GM18868 (cell line): ENCODE results near the gene SRI.
"Not testable (repeated sequence)": the region's sequence is repeated elsewhere in the genome, so short reads cannot be mapped to it uniquely, and the experiment has no call there.

Experiments
- ATAC-seq: cut with Tn5 transposase; IDR thresholded peaks from one replicate; pipeline ENCODE4 v1.9.1; 2021; ENCODE audit warnings: mild to moderate bottlenecking, moderate library complexity; ENCODE audit not compliant: unreplicated experiment

Gene SRI, protein sequence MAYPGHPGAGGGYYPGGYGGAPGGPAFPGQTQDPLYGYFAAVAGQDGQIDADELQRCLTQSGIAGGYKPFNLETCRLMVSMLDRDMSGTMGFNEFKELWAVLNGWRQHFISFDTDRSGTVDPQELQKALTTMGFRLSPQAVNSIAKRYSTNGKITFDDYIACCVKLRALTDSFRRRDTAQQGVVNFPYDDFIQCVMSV

GRCh38 chr7:88219781-88220747, at the start of gene SRI:
SRI (minus strand) TSS chr7:88220038; CDS start chr7:88220026, 12 bp downstream.
- peak; percentile 75 for ATAC-seq

DNA sequence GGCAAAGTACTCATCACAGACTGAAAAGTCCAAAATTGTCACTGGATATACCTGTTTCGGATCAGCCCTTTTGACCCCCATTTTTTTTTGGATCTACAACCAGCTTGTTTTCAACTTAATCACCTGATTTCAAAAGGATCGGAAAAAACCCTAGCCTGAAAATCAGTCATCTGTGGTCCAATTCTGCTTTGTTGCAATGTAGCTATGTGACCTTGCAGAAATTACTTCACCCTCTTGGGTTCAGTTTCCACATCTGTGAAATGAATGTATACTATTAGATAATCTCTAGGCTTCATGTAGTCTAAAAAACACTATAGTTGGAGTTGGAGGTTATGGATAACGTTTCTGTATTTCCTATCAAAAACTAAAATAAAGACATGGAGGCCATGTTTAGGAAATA, 49.7 kb upstream of the SRI start:
- no peak for ATAC-seq

DNA sequence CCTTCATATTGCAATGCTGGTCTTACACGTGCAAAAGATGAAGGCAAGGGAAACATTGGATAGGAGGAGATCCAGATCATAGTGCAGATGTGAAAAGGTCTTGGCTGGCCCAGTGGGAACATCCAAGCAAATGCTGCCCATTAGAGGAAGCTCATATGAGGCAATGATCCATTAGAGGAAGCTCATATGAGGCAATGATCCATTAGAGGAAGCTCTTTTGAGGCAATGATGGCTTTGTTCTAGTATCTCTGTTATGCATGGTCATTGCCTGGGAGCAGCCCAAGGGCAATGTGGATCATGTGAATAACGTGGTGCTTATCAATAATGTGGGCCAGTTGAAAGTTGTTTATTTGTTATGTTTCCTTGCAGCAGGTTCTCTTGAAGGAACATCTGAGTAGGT, 49.0 kb upstream of the SRI start:
- no peak for ATAC-seq

- no peak for ATAC-seq
Observed at GRCh38 chr7:88268051-88268450, 48.2 kb upstream of the SRI start.

GRCh38 chr7:88267421-88267820, 47.6 kb upstream of the SRI start:
- no peak for ATAC-seq

- ATAC-seq, result not testable (repeated sequence)
Observed at GRCh38 chr7:88264987-88265386, 45.1 kb upstream of the SRI start.

GRCh38 chr7:88262562-88262961, 42.7 kb upstream of the SRI start:
- ATAC-seq, result no peak

DNA sequence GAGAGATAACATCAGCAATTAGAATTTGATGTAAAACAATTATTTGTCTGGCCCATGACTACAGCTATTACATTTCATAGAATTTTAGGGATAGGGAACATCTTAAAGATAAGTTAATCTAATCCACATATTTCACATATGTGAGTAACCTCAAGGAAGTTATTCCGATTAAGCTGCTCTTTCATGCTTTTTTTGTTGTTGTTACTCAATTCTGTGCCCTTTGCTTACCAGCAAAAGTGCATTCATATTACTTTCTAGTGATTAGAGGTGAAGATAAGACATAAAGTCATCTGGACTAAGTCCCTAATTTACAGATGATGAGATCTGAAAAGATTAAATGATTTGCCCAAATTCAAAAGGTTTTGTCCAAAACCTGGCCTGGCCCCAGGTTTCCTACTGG, 40.9 kb upstream of the SRI start:
- ATAC-seq, result no peak

DNA sequence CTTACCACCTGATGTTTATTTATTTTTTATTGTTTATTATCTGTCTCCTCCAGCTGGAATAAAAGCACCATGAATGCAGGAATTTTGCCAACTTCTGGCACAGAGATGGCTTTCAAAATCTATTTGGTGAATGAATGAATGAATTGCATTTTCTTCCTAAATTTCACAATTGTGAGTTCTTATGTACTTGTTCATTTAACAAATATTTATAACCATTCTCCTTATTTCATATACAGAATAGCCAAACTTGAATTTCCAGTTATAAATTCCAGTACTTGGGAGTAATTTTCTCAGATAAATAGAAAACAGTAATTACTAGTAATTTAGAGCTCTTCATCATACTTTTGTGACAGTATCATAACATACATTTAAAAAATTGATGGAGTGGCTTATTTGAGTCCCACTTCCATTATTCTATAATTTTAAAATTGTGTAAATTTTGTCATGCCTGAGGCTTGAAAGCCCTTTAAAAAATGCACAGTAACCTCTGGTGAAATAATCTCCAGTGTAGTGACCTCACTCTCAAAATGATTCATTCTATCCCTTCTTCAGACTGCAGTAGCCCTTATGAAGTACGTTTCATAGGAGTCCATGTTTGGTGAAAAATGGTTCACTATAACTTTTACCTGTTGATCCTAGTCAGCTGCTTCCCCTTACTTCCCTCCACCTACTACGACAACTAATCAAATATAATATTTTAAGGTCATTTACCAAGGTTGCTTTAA, 40.0 kb upstream of the SRI start:
- ATAC-seq, result no peak

DNA sequence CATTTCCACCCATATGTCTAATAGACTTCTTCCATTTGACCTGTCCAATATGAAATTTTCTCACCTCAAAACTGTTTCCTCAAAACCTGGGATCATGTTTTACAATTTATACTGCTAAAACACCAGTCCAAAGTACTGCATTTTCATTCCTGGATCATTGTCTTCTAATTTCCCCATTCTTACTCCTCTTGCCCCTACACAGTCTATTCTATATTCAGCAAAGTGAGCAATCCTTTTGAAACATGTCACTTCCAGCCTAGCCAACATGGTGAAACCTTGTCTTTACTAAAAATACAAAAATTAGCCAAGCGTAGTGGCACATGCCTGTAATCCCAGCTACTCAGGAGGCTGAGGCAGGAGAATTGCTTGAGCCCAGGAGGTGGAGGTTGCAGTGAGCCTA, 38.5 kb upstream of the SRI start:
- not testable (repeated sequence) for ATAC-seq

DNA sequence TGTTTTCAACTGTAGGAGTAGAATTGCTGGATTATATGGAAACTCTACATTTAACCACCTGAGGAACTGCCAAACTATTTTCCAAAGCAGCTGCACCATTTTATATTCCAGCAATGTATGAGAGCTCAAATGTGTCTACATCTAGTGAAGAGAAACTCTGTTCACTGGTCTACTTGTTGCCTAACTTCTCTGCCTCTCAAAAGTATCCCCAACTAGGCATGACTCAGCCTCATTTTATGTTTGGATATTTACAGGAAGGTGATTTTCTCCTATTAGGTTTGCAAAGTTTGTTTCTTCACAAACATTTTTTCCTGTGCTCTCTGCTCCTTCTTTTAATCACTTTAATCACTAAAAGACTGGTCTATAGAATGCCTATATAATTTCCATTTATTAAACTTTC, 37.1 kb upstream of the SRI start:
- ATAC-seq, result no peak

- ATAC-seq, result no peak
Observed at GRCh38 chr7:88254721-88255424, 35.0 kb upstream of the SRI start.

- no peak for ATAC-seq
Observed at GRCh38 chr7:88253640-88254039, 33.8 kb upstream of the SRI start.

- ATAC-seq, result no peak
Observed at GRCh38 chr7:88244258-88244657, 24.4 kb upstream of the SRI start.

DNA sequence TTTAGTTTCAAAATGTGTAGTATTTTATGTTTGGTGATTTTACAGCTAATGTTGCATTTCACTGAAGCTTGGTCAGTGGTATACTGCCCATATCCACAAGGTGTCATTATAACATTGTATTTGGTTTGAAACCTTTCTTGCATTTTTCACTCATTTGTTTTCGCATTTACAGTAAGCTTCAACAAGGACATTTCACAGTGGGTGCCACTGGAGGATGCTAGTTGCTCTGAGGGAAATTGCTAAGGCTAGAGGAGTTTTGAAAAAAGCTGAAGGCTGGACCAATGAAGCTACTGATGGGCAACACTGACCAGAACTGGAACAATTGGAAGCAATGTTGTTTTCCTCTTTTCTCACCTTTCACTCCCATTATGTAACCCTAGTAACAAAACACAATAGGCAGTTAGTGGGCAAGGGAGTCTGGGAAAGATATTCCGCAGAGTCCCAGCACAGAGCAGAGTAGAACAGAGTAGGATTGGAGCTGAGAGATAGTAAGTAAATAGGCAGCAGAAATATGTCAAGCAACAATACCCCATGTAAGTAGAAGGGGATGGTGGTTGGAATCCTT, 23.6 kb upstream of the SRI start:
- ATAC-seq, result peak; percentile 89

DNA sequence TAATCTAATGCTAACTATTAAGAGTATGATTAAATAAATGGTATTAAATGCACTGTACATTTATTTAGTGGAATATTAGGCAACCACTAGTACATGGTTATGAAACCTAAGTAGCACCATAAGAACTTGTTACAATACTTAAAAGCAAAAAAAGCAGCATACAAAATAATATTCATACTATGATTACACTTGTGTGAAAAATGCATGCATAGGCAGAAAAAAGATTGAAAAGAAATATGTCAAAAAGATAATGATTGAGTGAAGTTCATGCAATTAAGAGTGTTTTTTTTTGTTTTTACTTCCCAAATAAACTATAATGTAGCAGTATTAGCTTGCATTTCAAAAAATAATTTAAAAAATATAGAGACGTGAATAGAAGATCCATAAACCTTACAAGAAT, 20.0 kb upstream of the SRI start:
- ATAC-seq, result no peak

- ATAC-seq, result no peak
Observed at GRCh38 chr7:88233828-88234227, 14.0 kb upstream of the SRI start.

- no peak for ATAC-seq
Observed at GRCh38 chr7:88230646-88231045, 10.8 kb upstream of the SRI start.

- no peak for ATAC-seq
Observed at GRCh38 chr7:88229302-88229995, 9.6 kb upstream of the SRI start.

- no peak for ATAC-seq
Observed at GRCh38 chr7:88226886-88227516, 7.2 kb upstream of the SRI start.
